ENCODE results near the gene IRS2.

GRCh38 chr13:109712124-109712722, 74.2 kb downstream of the IRS2 start:
- TF ChIP-seq POLR2AphosphoS5 (IDR thresholded peaks at IDR 0.05; ENCODE audit: borderline replicate concordance, low read depth, low read length) (no peak), EZH2 (IDR thresholded peaks at IDR 0.05) (no peak), FOXP2 (optimal IDR thresholded peaks at IDR 0.05; ENCODE audit: control extremely low read depth, extremely low read length, insufficient read depth) (no peak)
